Heart left ventricle (tissue), 16 donors: ENCODE data around the gene KRTAP5-11. TPM values are rescaled to one million over a fixed set of nuclear protein-coding genes. Genes with fewer than 3 reads are reported as not detected.
"Not testable (repeated sequence)": the region's sequence is repeated elsewhere in the genome, so short reads cannot be mapped to it uniquely, and the experiment has no call there.

Source experiments
- ATAC-seq, 4 donors: fragments of 200-7000 bp; cut with Tn5 transposase; one replicate each; pipeline ENCODE4 v1.9.1; 2020 to 2022; ENCODE audit warnings: moderate library complexity in 4 of 4, mild to moderate bottlenecking in 3 of 4, moderate number of reproducible peaks in 1 of 4
- DNase-seq, 5 donors: peaks; one replicate each; pipeline ENCODE4 v3.0.0-alpha.2; 2020
- H3K27ac ChIP-seq, 12 donors: fragments of 200-600 bp; sonication (generic) in 4 of 12; one replicate each; pipeline versions ENCODE4 v1.5.0 to v1.8.0; 2016 to 2022; ENCODE audit warnings: mild to moderate bottlenecking in 2 of 12
- H3K27me3 ChIP-seq, 9 donors: fragments of 200-600 bp; sonication (generic) in 2 of 9; one replicate each; pipeline versions ENCODE4 v1.5.1 to v1.8.0; 2016 to 2022; ENCODE audit warnings: mild to moderate bottlenecking in 3 of 9
- H3K36me3 ChIP-seq, 9 donors: fragments of 200-600 bp; sonication (generic) in 2 of 9; one replicate each; pipeline versions ENCODE4 v1.5.0 to v1.8.0; 2018 to 2022; ENCODE audit warnings: mild to moderate bottlenecking in 2 of 9
- H3K4me1 ChIP-seq, 12 donors: fragments of 200-600 bp; sonication (generic) in 4 of 12; one replicate each; pipeline versions ENCODE4 v1.5.0 to v1.8.0; 2016 to 2022; ENCODE audit warnings: mild to moderate bottlenecking in 3 of 12
- H3K4me3 ChIP-seq, 12 donors: fragments of 200-600 bp; sonication (generic) in 4 of 12; one replicate each; pipeline versions ENCODE4 v1.5.0 to v1.8.0; 2017 to 2022; ENCODE audit warnings: mild to moderate bottlenecking in 9 of 12, moderate library complexity in 4 of 12
- H3K9me3 ChIP-seq, 12 donors: fragments of 200-600 bp; sonication (generic) in 4 of 12; one replicate each; pipeline versions ENCODE4 v1.5.0 to v1.8.0; 2016 to 2022; ENCODE audit warnings: mild to moderate bottlenecking in 1 of 12
- WGBS, 4 donors: extraction: QIAGEN DNeasy Blood & Tissue Kit in 2 of 4; methylation state at CpG; one replicate each; pipeline versions ENCODE4 v1.1.5 to v1.1.7; 2013 to 2018; 5-methylcytosine and 5-hydroxymethylcytosine counted together
- intact Hi-C, 10 donors: fragments of 100-400 bp; cut with DNase I; formaldehyde crosslinking; loops; one replicate each; pipeline versions ENCODE4 v1.11.1 to v1.14.2; 2022
- polyA plus RNA-seq, 2 donors: library from polyadenylated mRNA; stranded (reverse); fragments of 200-250 nt; gene quantifications; one replicate each; pipeline ENCODE4 v1.2.3, GENCODE V29; 2013
- total RNA-seq, 9 donors: library from RNA; depleted of rRNA in 2 of 9; stranded (reverse); fragments of >200 nt in 2 of 9; fragmentation: NEBNext Ultra II Directional in 3 of 9; extraction: Animal tissue kit (Norgen Biotek cat#: 25700) in 3 of 9; gene quantifications; one replicate each; pipeline versions ENCODE4 v1.1.0 to v1.2.4, GENCODE V29; 2016 to 2023
- TF ChIP-seq, protein P1 (sequence below), 12 donors: fragments of 200-600 bp; sonication (generic) in 4 of 12; IDR thresholded peaks; one replicate each; pipeline versions ENCODE4 v1.5.0 to v1.8.0; 2018 to 2022; ENCODE audit warnings: antibody characterized with exemption in 12 of 12, mild to moderate bottlenecking in 5 of 12
- donor health status: ischemic (EF 13 %, LVEDD 7.1; RV severe dilation, severe dysfunction).
- donor health status: healthy with polysubstance abuse.
- donor health status: DM: no; HTN: yes; CAD: no.
- donor health status: DM: no; HTN: no; CAD: no.
- donor health status: ischemic (EF 25% LVEDD 6.9; RV normal size, moderate dysfunction).
- donor health status: ischemic (EF 25% LVEDD 5.7; RV mildly dilated, moderate dysfunction).
- donor health status: healthy.
- donor health status: DM: yes; HTN: yes; CAD: no.
- donor health status: ischemic (EF 35%, LVEDD 5.7; RV mildly dilated, moderate dysfunction).
- donor health status: nonischemic (EF 11% LVEDD 7.7; RV severe dilation, severe dysfunction).
- donor health status: DM: yes; HTN: yes; CAD: no.
- donor health status: PGD.
- donor health status: ischemic (EF 29% LVEDD 5.4; RV normal size, mild dysfunction).
- donor health status: nonischemic (EF 23%, LVEDD 6.1; RV moderate dilation, normal function).

The KRTAP5-11 gene
- total and polyA plus RNA-seq, 11 donors, result not detected

DNA sequence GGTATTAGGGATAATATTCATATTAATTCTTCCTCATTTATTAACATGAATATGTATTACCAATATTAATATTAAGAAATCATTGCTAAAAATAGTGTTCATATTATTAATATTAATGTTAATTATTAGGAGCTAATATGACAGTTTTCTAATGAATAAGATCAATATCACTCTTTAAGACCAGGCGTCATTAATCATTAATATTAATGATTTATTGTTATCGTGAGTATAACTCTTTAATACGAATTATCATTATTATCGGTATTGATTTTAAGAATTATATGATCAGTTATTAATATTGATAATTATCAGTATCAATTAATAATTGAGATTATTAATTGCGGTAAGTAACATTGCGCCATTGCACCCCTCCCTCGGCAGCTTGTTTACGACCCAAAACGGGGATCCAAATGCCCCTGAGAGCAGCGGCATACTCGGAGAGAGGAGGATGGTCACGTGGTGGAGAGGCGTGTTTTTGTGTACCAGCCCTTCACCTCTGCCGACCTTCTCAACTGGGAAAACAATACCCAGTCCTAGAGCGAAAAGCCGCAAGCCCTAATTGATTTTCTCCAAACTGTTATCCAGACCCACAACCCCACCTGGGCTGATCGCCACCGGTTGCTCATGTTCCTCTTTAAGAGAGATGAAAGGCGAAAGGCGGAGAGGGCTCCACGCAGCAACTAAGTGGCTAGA is 28.7 kb upstream of the KRTAP5-11 start:
- WGBS, 4 donors, result 76 to 84% (median 81%) methylated on average over 21 of the region's 21 CpGs

DNA sequence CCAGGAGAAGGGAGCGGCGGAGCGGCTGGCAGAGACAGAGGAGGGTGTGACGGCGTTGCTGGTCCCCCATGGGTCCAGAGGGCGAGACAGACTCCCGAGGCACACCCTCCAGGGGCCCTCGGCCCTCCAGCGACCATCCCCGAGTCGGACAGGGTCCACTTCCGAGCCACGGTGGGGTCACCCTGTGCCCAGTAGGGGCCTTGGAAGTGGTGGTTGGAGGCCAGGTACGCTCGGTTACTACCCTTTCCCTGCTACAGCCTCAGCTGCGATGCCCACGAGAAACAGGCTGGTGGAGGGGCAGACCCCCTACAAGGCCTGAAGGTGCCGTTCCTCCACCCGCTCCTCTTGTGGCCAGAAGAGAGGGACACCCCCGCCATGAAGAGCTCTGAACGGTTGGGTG is 25.6 kb upstream of the KRTAP5-11 start:
- H3K9me3 ChIP-seq, intact Hi-C loops, H3K27ac ChIP-seq, H3K36me3 ChIP-seq, DNase-seq, ATAC-seq, H3K4me3 ChIP-seq: not testable (repeated sequence)
- peaks cover 0 to 12% (median 0%) of the 10 kb centered on the region in 12 donors for H3K4me1 ChIP-seq
- peaks cover 3 to 53% (median 23%) of the 10 kb centered on the region in 9 donors for H3K27me3 ChIP-seq
- 9 to 21% (median 19%) methylated on average over 7 to 15 of the region's 21 CpGs; no CpG with 5 or more reads in 1 of the 4 donors for WGBS, 4 donors

More for the DNA sequence above, 28.7 kb upstream of the KRTAP5-11 start:
- H3K27ac ChIP-seq, H3K9me3 ChIP-seq, intact Hi-C loops, DNase-seq, H3K4me3 ChIP-seq, ATAC-seq, H3K36me3 ChIP-seq: not testable (repeated sequence)
- H3K4me1 ChIP-seq, result peaks cover 0 to 12% (median 0%) of the 10 kb centered on the region in 12 donors
- peaks cover 2 to 43% (median 23%) of the 10 kb centered on the region in 9 donors for H3K27me3 ChIP-seq

DNA sequence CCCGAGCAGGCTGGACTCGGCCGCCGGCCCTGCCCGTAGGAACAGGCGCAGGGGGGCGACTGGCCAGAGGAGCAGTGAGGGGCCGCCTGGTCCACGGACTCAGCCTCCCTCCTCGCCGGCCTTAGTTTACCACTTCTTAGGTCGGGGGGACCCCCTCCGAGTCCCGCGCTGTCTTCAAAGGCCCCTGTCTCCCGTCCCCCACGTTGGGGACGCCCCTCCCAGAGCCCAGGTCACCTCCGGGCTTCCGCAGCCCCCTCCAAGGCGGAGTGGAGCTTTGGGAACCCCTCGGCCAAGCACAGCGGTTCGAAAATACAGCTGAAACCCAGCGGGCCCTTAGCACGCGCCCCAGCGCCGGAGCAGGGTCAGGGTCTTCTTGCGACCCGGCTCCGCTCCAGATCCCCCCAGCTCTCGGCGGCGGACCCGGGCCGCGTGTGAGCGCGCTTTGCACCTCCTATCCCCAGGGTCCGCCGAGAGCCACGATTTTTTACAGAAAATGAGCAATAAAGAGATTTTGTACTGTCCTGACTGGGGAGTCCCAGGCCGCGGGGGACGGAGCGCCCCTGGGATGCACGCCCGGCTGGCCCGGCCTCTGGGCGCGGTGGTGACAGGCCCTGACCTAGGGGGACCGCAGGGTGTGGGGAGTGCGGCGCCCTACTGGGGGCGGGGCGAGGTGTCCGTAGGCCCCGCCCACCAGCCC is 25.0 kb upstream of the KRTAP5-11 start:
- WGBS, 4 donors, result 2 to 12% (median 2%) methylated on average over 18 to 53 of the region's 59 CpGs
- intact Hi-C loops, ATAC-seq, H3K9me3 ChIP-seq, H3K27ac ChIP-seq, H3K36me3 ChIP-seq, DNase-seq: not testable (repeated sequence)
- Histone ChIP-seq H3K27me3 (peaks cover 6 to 59% (median 24%) of the 10 kb centered on the region in 9 donors), H3K4me1 (peaks cover 0 to 12% (median 0%) of the 10 kb centered on the region in 12 donors), H3K4me3 (peak overlapping the region in 2 of 12 donors; percentile 10 to 35)

DNA sequence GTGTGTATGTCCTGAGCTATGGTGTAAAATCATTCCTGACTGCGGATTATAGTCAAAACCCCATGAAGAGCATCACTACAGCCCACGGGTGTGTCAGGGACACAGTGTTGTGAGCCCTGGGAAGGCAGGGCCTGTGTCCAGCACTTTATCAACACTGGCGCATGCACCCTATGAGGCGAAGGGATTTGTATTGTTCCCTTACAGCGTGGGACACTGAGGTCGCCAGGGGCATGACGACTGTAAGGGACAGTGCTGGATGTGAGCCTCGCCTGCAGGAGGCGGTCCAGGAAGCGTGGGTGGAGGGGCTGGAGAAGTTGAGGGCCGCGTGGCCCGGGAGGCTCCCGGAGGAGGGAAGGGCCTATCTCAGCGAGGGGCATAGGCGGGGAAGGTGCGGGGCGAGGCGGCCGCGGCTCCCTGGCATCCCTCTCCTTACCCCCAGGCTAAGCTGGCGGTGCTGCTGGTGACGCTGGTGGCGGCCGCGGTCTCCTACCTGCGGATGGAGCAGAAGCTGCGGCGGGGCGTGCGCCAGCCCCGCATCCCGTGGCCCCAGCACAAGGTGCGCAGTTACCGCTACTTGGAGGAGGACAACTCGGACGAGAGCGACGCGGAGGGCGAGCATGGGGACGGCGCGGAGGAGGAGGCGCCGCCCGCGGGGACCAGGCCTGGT is 24.3 kb upstream of the KRTAP5-11 start:
- H3K9me3 ChIP-seq, DNase-seq, ATAC-seq, H3K27ac ChIP-seq, intact Hi-C loops, H3K36me3 ChIP-seq: not testable (repeated sequence)
- 6 to 13% (median 7%) methylated on average over 25 to 48 of the region's 48 CpGs for WGBS, 4 donors
- peaks cover 6 to 66% (median 24%) of the 10 kb centered on the region in 9 donors for H3K27me3 ChIP-seq
- H3K4me3 ChIP-seq, result peak overlapping the region in 2 of 12 donors; percentile 10 to 35
- H3K4me1 ChIP-seq, result peaks cover 0 to 12% (median 0%) of the 10 kb centered on the region in 12 donors

DNA sequence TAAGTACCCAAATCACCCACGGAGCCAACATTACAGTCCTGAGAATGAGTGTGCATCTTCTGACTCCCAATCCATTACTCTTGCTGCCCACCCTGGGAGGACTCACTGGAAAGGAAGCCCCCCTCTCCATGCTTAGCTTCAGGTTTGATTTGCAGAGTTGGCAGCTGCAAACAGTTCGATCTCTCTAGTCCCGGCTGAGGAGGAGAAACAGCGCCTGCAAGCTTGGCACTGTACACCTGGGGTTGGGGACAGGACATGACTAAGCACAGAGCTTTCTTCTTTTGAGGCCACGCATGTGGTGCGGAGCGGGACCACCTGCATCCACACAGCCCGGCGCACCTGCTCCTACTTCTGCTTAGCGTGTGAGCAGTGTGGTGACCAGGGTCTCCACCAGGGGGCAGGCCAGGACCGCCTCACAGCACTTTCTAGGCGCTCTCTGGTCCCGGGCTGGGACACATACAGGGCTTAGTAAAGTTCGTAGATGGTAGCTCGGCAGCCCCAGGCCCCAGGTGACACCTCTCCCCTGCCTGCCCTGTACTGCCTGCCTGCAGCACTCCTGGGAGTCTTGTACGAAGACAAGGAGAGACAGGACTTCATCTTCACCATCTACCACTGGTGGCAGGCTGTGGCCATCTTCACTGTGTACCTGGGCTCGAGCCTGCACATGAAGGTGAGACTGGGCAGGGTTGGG is 22.3 kb upstream of the KRTAP5-11 start:
- DNase-seq, ATAC-seq, H3K36me3 ChIP-seq, intact Hi-C loops, H3K27ac ChIP-seq, H3K4me3 ChIP-seq, H3K9me3 ChIP-seq: not testable (repeated sequence)
- peaks cover 6 to 75% (median 24%) of the 10 kb centered on the region in 9 donors for H3K27me3 ChIP-seq
- TF ChIP-seq, protein P1, sequence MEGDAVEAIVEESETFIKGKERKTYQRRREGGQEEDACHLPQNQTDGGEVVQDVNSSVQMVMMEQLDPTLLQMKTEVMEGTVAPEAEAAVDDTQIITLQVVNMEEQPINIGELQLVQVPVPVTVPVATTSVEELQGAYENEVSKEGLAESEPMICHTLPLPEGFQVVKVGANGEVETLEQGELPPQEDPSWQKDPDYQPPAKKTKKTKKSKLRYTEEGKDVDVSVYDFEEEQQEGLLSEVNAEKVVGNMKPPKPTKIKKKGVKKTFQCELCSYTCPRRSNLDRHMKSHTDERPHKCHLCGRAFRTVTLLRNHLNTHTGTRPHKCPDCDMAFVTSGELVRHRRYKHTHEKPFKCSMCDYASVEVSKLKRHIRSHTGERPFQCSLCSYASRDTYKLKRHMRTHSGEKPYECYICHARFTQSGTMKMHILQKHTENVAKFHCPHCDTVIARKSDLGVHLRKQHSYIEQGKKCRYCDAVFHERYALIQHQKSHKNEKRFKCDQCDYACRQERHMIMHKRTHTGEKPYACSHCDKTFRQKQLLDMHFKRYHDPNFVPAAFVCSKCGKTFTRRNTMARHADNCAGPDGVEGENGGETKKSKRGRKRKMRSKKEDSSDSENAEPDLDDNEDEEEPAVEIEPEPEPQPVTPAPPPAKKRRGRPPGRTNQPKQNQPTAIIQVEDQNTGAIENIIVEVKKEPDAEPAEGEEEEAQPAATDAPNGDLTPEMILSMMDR (IDR thresholded peaks at IDR 0.05), result peak; percentile 15 to 53 (median 30)
- 14 to 30% (median 21%) methylated on average over 6 to 15 of the region's 17 CpGs for WGBS, 4 donors
- peaks cover 0 to 12% (median 0%) of the 10 kb centered on the region in 12 donors for H3K4me1 ChIP-seq

DNA sequence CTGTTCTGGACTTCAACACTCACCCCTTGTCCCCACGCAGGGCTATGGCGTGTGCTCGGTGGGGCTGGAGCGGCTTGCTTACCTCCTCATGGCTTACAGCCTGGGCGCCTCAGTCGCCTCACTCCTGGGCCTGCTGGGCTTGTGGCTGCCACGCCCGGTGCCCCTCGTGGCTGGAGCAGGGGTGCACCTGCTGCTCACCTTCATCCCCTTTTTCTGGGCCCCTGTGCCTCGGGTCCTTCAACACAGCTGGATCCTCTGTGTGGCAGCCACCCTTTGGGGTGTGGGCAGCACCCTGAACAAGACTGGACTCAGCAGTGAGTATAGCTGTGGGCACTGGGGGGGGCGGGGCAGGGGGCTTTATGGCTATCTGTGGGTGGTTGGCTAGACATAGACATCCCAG is 20.5 kb upstream of the KRTAP5-11 start:
- H3K27me3 ChIP-seq, result peaks cover 6 to 58% (median 15%) of the 10 kb centered on the region in 9 donors
- H3K27ac ChIP-seq, DNase-seq, H3K36me3 ChIP-seq, H3K4me3 ChIP-seq, H3K9me3 ChIP-seq, intact Hi-C loops, ATAC-seq: not testable (repeated sequence)
- 75 to 90% (median 80%) methylated on average over 2 to 11 of the region's 11 CpGs for WGBS, 4 donors
- peaks cover 0 to 12% (median 0%) of the 10 kb centered on the region in 12 donors for H3K4me1 ChIP-seq

DNA sequence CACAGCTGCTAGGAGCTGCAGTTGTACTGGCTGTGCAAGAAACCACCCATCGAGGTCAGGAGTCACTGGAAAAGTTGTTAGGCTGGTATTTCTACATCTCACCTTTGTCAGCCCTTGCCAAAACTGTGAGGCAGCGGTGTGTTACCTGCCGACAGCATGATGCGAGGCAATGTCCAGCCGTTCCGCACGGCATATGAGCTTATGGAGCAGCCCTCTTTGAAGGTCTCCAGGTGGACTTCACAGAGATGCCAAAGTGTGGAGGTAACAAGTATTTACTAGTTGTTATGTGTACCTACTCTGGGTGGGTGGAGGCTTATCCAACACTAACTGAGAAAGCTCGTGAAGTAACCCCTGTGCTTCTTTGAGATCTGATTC is 6.9 kb upstream of the KRTAP5-11 start:
- H3K9me3 ChIP-seq, DNase-seq, H3K4me3 ChIP-seq, ATAC-seq, H3K4me1 ChIP-seq, intact Hi-C loops, H3K27ac ChIP-seq, H3K36me3 ChIP-seq: not testable (repeated sequence)
- whole genome bisulfite sequencing, 4 donors, result 59 to 80% (median 73%) methylated on average over 5 to 8 of the region's 8 CpGs
- peaks cover 0 to 17% (median 0%) of the 10 kb centered on the region in 9 donors for H3K27me3 ChIP-seq

DNA sequence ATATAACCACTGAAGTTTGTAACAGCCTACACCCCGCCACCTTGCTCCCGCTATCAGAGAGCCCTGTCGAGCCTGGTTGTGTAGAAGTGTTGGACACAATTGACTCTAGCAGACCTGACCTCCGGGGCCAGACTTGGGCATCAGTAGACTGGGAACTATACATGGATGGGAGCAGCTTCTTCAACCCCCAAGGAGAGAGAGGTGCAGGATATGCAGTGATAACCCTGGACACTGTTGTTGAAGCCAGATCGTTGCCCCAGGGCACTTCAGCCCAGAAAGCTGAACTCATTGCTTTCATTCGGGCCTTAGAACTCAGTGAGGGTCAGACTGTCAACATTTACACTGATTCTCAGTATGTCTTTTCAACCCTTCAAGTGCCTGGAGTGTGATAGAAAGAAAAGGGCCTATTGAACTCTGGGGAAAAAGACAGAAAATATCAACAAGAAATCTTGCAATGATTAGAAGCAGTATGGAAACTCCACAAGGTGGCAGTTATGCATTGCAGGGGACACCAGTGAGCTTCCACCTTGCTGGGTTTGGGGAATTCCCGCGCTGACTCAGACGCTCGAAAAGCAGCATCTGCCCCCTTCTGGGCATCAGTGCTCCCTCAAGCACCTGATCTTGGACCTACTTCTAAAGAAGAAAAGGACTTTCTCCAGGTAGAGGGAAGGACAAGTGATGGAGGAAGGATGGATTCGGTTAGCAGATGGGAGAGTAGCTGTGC is 6.3 kb upstream of the KRTAP5-11 start:
- H3K4me1 ChIP-seq, H3K27ac ChIP-seq, H3K4me3 ChIP-seq, DNase-seq, ATAC-seq, H3K9me3 ChIP-seq, H3K36me3 ChIP-seq, intact Hi-C loops: not testable (repeated sequence)
- 50 to 65% (median 56%) methylated on average over 11 of the region's 11 CpGs for WGBS, 4 donors
- H3K27me3 ChIP-seq, result peaks cover 0 to 17% (median 0%) of the 10 kb centered on the region in 9 donors
